ENCODE measurements around the gene SFXN4. TPM values are rescaled to one million over a fixed set of nuclear protein-coding genes. Genes with fewer than 3 reads are reported as not detected.
A peak's percentile ranks its signal among the peaks of the same experiment; 100 is the strongest.
"Not testable (repeated sequence)": the region's sequence is repeated elsewhere in the genome, so short reads cannot be mapped to it uniquely, and the experiment has no call there.

SFXN4 gene
- total RNA-seq, 1 donor from 2014 or later: 26.8 TPM

DNA sequence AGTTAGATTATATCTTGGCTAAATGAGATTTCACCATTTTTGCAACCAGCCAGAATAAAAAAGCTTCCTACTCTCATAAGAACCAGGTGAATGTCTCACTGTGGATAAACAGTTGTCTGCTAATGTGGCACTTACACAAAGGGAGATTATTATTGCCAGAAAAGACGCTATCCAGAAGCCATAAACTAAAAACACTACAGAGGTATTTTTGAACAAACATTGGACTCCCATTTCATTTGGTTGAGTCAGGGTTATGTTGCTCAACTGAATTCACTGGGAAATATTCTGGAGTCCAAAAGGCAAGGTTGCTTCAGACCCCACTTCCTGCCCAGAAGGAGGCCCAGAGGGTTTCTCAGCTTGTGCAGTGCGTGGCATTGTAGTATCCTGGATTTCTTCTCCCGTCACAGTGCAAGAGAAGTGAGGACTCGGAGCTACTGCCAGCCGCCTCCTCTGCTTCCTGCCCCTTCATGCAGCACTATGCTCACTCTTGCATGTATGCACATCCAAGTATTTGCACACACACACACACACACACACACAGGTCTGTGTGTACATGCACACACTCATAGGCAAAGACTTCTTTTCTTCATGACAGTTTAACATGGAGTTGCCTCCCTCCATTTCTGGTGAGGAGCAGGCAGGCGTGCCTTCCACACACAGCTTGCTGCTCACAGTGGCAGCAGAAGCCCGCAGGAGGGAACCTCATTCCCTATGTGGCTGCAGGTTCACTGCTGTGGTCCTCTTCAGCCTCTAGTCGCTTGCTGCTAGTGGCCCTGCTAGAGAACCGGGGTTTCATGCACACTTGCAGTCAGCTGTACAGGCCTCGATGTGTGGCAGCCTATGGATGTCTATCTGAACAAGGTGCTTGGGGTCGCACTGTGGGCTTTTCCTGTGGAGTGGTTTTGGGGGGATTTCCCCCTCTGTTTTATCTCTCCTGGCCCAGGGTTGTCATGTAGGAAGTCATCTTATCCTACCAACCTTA, 51.5 kb downstream of the SFXN4 start:
- Mint-ChIP-seq H3K4me3 (no peak overlapping the region), H3K9me3 (no peaks in the 10 kb centered on the region), H3K27ac (no peak overlapping the region), H3K36me3 (peaks cover 18% of the 10 kb centered on the region), H3K4me1 (ENCODE audit: unreplicated experiment) (no peaks in the 10 kb centered on the region), H3K27me3 (no peaks in the 10 kb centered on the region)
- no peak for DNase-seq (ENCODE audit: extremely low spot score, unreplicated experiment)
- TF ChIP-seq CTCF (conservative IDR thresholded peaks at IDR 0.05): no peak

GRCh38 chr10:119112056-119112455, 53.5 kb downstream of the SFXN4 start:
- H3K27me3 Mint-ChIP-seq: no peaks in the 10 kb centered on the region
- no peak for DNase-seq (ENCODE audit: extremely low spot score, unreplicated experiment)
- H3K36me3 Mint-ChIP-seq: peaks cover 13% of the 10 kb centered on the region
- no peaks in the 10 kb centered on the region for H3K4me1 Mint-ChIP-seq (ENCODE audit: unreplicated experiment)
- no peak for TF ChIP-seq CTCF (conservative IDR thresholded peaks at IDR 0.05)
- no peak overlapping the region for H3K4me3 Mint-ChIP-seq
- H3K27ac Mint-ChIP-seq: no peak overlapping the region
- no peaks in the 10 kb centered on the region for H3K9me3 Mint-ChIP-seq

GRCh38 chr10:119107771-119108170, 57.7 kb downstream of the SFXN4 start:
- H3K27ac Mint-ChIP-seq; H3K4me1 Mint-ChIP-seq (ENCODE audit: unreplicated experiment); H3K27me3 Mint-ChIP-seq; H3K9me3 Mint-ChIP-seq; H3K4me3 Mint-ChIP-seq; DNase-seq (ENCODE audit: extremely low spot score, unreplicated experiment); H3K36me3 Mint-ChIP-seq: not testable (repeated sequence)

DNA sequence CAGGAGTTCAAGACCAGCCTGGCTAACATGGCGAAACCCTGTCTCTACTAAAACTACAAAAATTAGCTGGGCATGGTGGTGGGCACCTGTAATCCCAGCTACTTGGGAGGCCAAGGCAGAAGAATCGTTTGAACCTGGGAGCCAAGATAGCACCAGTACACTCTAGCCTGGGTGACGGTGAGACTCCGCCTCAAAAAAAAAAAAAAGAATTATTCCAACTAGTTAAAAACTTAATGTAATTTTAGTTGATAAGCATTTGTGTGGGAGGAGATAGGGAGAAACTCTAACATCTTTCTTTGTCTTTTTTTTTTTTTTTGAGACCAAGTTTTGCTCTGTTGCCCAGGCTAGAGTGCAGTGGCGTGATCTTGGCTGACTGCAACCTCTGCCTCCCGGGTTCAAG, 58.4 kb downstream of the SFXN4 start:
- not testable (repeated sequence) for H3K4me3 Mint-ChIP-seq; H3K4me1 Mint-ChIP-seq (ENCODE audit: unreplicated experiment); H3K27me3 Mint-ChIP-seq; H3K36me3 Mint-ChIP-seq; H3K27ac Mint-ChIP-seq; DNase-seq (ENCODE audit: extremely low spot score, unreplicated experiment); H3K9me3 Mint-ChIP-seq

GRCh38 chr10:119105899-119106298, 59.6 kb downstream of the SFXN4 start:
- H3K27me3 Mint-ChIP-seq; H3K27ac Mint-ChIP-seq; DNase-seq (ENCODE audit: extremely low spot score, unreplicated experiment); H3K9me3 Mint-ChIP-seq; H3K4me1 Mint-ChIP-seq (ENCODE audit: unreplicated experiment); H3K36me3 Mint-ChIP-seq: not testable (repeated sequence)
- peak overlapping the region; percentile 20 for H3K4me3 Mint-ChIP-seq

- no peaks in the 10 kb centered on the region for H3K36me3 Mint-ChIP-seq
- no peaks in the 10 kb centered on the region for H3K27me3 Mint-ChIP-seq
- no peaks in the 10 kb centered on the region for H3K4me1 Mint-ChIP-seq (ENCODE audit: unreplicated experiment)
- no peak for TF ChIP-seq CTCF (conservative IDR thresholded peaks at IDR 0.05)
- no peaks in the 10 kb centered on the region for H3K9me3 Mint-ChIP-seq
- peak overlapping the region; percentile 62 for H3K27ac Mint-ChIP-seq
- no peak for DNase-seq (ENCODE audit: extremely low spot score, unreplicated experiment)
- peak overlapping the region; percentile 87 for H3K4me3 Mint-ChIP-seq
Observed at GRCh38 chr10:119105155-119105554, 60.4 kb downstream of the SFXN4 start.

DNA sequence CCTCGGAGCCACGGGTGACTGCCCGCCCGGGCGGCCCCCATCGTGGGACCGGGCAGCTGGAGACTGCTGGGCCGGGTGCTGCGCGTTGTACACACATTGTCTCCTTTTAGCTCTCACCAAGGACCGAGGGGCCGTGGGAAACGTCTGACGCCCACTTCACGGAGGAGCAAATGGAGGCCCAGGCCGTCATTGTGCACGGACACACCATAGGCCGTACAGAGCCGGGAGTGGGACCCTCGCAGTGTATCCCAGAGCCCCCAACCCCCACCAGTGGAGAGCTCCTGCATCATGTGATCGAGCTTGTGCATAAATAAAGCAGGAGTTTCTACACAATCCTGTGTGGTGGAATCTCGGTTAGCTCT, 60.9 kb downstream of the SFXN4 start:
- H3K9me3 Mint-ChIP-seq: no peaks in the 10 kb centered on the region
- H3K4me1 Mint-ChIP-seq (ENCODE audit: unreplicated experiment): no peaks in the 10 kb centered on the region
- H3K4me3 Mint-ChIP-seq: peak overlapping the region; percentile 87
- DNase-seq (ENCODE audit: extremely low spot score, unreplicated experiment): peak; percentile 68
- no peak overlapping the region for H3K27ac Mint-ChIP-seq
- H3K36me3 Mint-ChIP-seq: no peaks in the 10 kb centered on the region
- no peaks in the 10 kb centered on the region for H3K27me3 Mint-ChIP-seq
- no peak for TF ChIP-seq CTCF (conservative IDR thresholded peaks at IDR 0.05)

All from type B pancreatic cell (in vitro differentiated cells).